ENCODE results near the gene GCNT1. TPM values are rescaled to one million over a fixed set of nuclear protein-coding genes. Genes with fewer than 3 reads are reported as not detected.
"Not testable (repeated sequence)": the region's sequence is repeated elsewhere in the genome, so short reads cannot be mapped to it uniquely, and the experiment has no call there.

The GCNT1 gene
- total RNA-seq, 1 experiment from 2014 or later, result 15.3 TPM

- peaks cover 3% of the 10 kb centered on the region; the same call in 1 of the 2 replicates for H3K9me3 ChIP-seq (ENCODE audit: insufficient read depth, low read depth)
- H3K27ac ChIP-seq, result no peak overlapping the region
- H4K20me1 ChIP-seq (ENCODE audit: insufficient read depth), result no peaks in the 10 kb centered on the region
- H3K4me2 ChIP-seq, result no peak overlapping the region
- H3K4me1 ChIP-seq (replicated peaks; ENCODE audit: insufficient read depth), result no peaks in the 10 kb centered on the region
- no peak for DNase-seq
- no peaks in the 10 kb centered on the region for H3K36me3 ChIP-seq (ENCODE audit: low read depth)
- H3K4me3 ChIP-seq, result no peak overlapping the region
- no peaks in the 10 kb centered on the region for H3K27me3 ChIP-seq (ENCODE audit: insufficient read depth, low read depth)
- POLR2A ChIA-PET (ENCODE audit: unreplicated experiment), result no interaction called here
- no peak overlapping the region for H2AFZ ChIP-seq
- BruUV-seq (replicated peaks), result no TSS peak
- H3F3A ChIP-seq (ENCODE audit: insufficient read depth, low read depth), result no peaks in the 10 kb centered on the region
- no peak for TF ChIP-seq CTCF (conservative IDR thresholded peaks at IDR 0.05)
- TF ChIP-seq EZH2 (IDR thresholded peaks at IDR 0.05; ENCODE audit: low read depth), result no peak
- no peaks in the 10 kb centered on the region for H3K9me2 ChIP-seq (ENCODE audit: insufficient read depth)
- intact Hi-C loops (cut with micrococcal nuclease; ENCODE audit: unreplicated experiment), result no loop called here
- CTCF ChIA-PET, result no interaction called here
- no peaks in the 10 kb centered on the region for H3K79me2 ChIP-seq (ENCODE audit: low read depth)
Measured at GRCh38 chr9:76475686-76476085, 16.7 kb downstream of the GCNT1 start.

GRCh38 chr9:76477818-76478217 lies 18.8 kb downstream of the GCNT1 start:
- H3K4me1 ChIP-seq (replicated peaks; ENCODE audit: insufficient read depth); H4K20me1 ChIP-seq (ENCODE audit: insufficient read depth); H3K79me2 ChIP-seq (ENCODE audit: low read depth); H3K4me3 ChIP-seq; CTCF ChIA-PET; DNase-seq; H3K9me2 ChIP-seq (ENCODE audit: insufficient read depth); H3K9me3 ChIP-seq (ENCODE audit: insufficient read depth, low read depth); H3K27me3 ChIP-seq (ENCODE audit: insufficient read depth, low read depth); BruUV-seq (replicated peaks); H3F3A ChIP-seq (ENCODE audit: insufficient read depth, low read depth); H3K27ac ChIP-seq; intact Hi-C loops (cut with micrococcal nuclease; ENCODE audit: unreplicated experiment); H3K36me3 ChIP-seq (ENCODE audit: low read depth); POLR2A ChIA-PET (ENCODE audit: unreplicated experiment); H2AFZ ChIP-seq; H3K4me2 ChIP-seq: not testable (repeated sequence)

DNA sequence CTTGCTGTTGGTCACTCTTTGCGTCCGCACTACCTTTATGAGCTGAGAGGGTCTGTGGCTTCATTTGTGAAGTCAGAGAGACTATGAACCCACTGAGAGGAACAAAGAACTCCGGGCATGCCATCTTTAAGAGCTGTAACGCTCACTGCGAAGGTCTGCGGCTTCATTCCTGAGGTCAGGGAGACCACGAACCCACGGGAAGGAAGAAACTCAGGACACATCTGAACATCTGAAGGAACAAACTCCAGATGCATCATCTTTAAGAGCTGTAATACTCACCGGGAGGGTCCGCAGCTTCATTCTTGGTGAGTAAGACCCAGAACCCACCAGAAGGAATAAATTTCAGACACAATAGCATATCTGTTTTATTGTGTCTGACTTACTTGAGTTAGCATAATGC lies 19.2 kb downstream of the GCNT1 start:
- Histone ChIP-seq H3K27ac (no peak overlapping the region), H2AFZ (no peak overlapping the region), H3F3A (ENCODE audit: insufficient read depth, low read depth) (no peaks in the 10 kb centered on the region), H3K4me3 (no peak overlapping the region), H3K79me2 (ENCODE audit: low read depth) (no peaks in the 10 kb centered on the region), H3K4me1 (replicated peaks; ENCODE audit: insufficient read depth) (no peaks in the 10 kb centered on the region), H3K27me3 (ENCODE audit: insufficient read depth, low read depth) (no peaks in the 10 kb centered on the region), H3K36me3 (ENCODE audit: low read depth) (no peaks in the 10 kb centered on the region), H3K9me3 (ENCODE audit: insufficient read depth, low read depth) (peaks cover 3% of the 10 kb centered on the region; the same call in 1 of the 2 replicates), H4K20me1 (ENCODE audit: insufficient read depth) (no peaks in the 10 kb centered on the region), H3K9me2 (ENCODE audit: insufficient read depth) (no peaks in the 10 kb centered on the region), H3K4me2 (no peak overlapping the region)
- no peak for DNase-seq
- POLR2A ChIA-PET (ENCODE audit: unreplicated experiment), result no interaction called here
- CTCF ChIA-PET, result no interaction called here
- intact Hi-C loops (cut with micrococcal nuclease; ENCODE audit: unreplicated experiment), result no loop called here
- TF ChIP-seq EZH2 (IDR thresholded peaks at IDR 0.05; ENCODE audit: low read depth), result no peak
- TF ChIP-seq CTCF (conservative IDR thresholded peaks at IDR 0.05), result no peak
- BruUV-seq (replicated peaks), result no TSS peak

- H3K4me1 ChIP-seq (replicated peaks; ENCODE audit: insufficient read depth); POLR2A ChIA-PET (ENCODE audit: unreplicated experiment); H4K20me1 ChIP-seq (ENCODE audit: insufficient read depth); H3F3A ChIP-seq (ENCODE audit: insufficient read depth, low read depth); H3K9me2 ChIP-seq (ENCODE audit: insufficient read depth); H3K27me3 ChIP-seq (ENCODE audit: insufficient read depth, low read depth); H2AFZ ChIP-seq; intact Hi-C loops (cut with micrococcal nuclease; ENCODE audit: unreplicated experiment); H3K36me3 ChIP-seq (ENCODE audit: low read depth); H3K79me2 ChIP-seq (ENCODE audit: low read depth); H3K4me2 ChIP-seq; H3K4me3 ChIP-seq; H3K27ac ChIP-seq; BruUV-seq (replicated peaks); DNase-seq; CTCF ChIA-PET; H3K9me3 ChIP-seq (ENCODE audit: insufficient read depth, low read depth): not testable (repeated sequence)
Measured at GRCh38 chr9:76479337-76479736, 20.4 kb downstream of the GCNT1 start.

Measured in PC-9 (cell line).